Activated CD8-positive, alpha-beta memory T cell treated with anti-CD3 and anti-CD28 coated beads, Interleukin-2, amount 50 U/mL, for 1 hour (primary cell): ENCODE data around the gene NUP54.
A peak's percentile ranks its signal among the peaks of the same experiment; 100 is the strongest.

Experiments used
- DNase-seq: peaks from one replicate; pipeline ENCODE4 v3.0.0-alpha.2; 2020; ENCODE audit errors: extremely low read depth

The NUP54 gene

GRCh38 chr4:76148142-76148865 is at the start of gene NUP54:
NUP54 (minus strand) TSS chr4:76148397; CDS start chr4:76148374, 23 bp downstream.
- peak; percentile 88 for DNase-seq

- no peak for DNase-seq
Measured at GRCh38 chr4:76197031-76197743, 49.0 kb upstream of the NUP54 start.

GRCh38 chr4:76196376-76196775 is 48.2 kb upstream of the NUP54 start:
- no peak for DNase-seq

- no peak for DNase-seq
Measured at GRCh38 chr4:76195326-76195725, 47.1 kb upstream of the NUP54 start.

GRCh38 chr4:76194325-76194724 is 46.1 kb upstream of the NUP54 start:
- no peak for DNase-seq

- no peak for DNase-seq
Measured at GRCh38 chr4:76192236-76192635, 44.0 kb upstream of the NUP54 start.

GRCh38 chr4:76188557-76188956 is 40.4 kb upstream of the NUP54 start:
- DNase-seq, result no peak

- DNase-seq, result no peak
Measured at GRCh38 chr4:76188149-76188548, 40.0 kb upstream of the NUP54 start.

GRCh38 chr4:76187152-76187551 is 39.0 kb upstream of the NUP54 start:
- DNase-seq, result no peak

- no peak for DNase-seq
Measured at GRCh38 chr4:76182463-76182862, 34.3 kb upstream of the NUP54 start.

GRCh38 chr4:76179398-76180318 is 31.5 kb upstream of the NUP54 start:
- DNase-seq, result peak; percentile 64

GRCh38 chr4:76178296-76178695 is 30.1 kb upstream of the NUP54 start:
- no peak for DNase-seq

GRCh38 chr4:76177709-76178108 is 29.5 kb upstream of the NUP54 start:
- DNase-seq, result no peak

- DNase-seq, result no peak
Measured at GRCh38 chr4:76175336-76175735, 27.1 kb upstream of the NUP54 start.

- no peak for DNase-seq
Measured at GRCh38 chr4:76174216-76174615, 26.0 kb upstream of the NUP54 start.

- DNase-seq, result no peak
Measured at GRCh38 chr4:76168688-76169087, 20.5 kb upstream of the NUP54 start.

GRCh38 chr4:76166480-76166879 is 18.3 kb upstream of the NUP54 start:
- no peak for DNase-seq

GRCh38 chr4:76160355-76160754 is 12.2 kb upstream of the NUP54 start:
- no peak for DNase-seq

- DNase-seq, result no peak
Measured at GRCh38 chr4:76156635-76157034, 8.4 kb upstream of the NUP54 start.

- no peak for DNase-seq
Measured at GRCh38 chr4:76155979-76156378, 7.8 kb upstream of the NUP54 start.

GRCh38 chr4:76153356-76153755 is 5.2 kb upstream of the NUP54 start:
- no peak for DNase-seq

GRCh38 chr4:76147454-76148141 is 599 bp downstream of the NUP54 start:
- DNase-seq, result peak; percentile 0
